ENCODE results near the gene WDR46. TPM values are rescaled to one million over a fixed set of nuclear protein-coding genes. Genes with fewer than 3 reads are reported as not detected.

The WDR46 gene
- total and polyA plus RNA-seq, 2 of the 13 experiments (the other 11 are each of a cell fraction or from before 2014, with no cell fraction given) = 47.4 to 105 TPM

DNA sequence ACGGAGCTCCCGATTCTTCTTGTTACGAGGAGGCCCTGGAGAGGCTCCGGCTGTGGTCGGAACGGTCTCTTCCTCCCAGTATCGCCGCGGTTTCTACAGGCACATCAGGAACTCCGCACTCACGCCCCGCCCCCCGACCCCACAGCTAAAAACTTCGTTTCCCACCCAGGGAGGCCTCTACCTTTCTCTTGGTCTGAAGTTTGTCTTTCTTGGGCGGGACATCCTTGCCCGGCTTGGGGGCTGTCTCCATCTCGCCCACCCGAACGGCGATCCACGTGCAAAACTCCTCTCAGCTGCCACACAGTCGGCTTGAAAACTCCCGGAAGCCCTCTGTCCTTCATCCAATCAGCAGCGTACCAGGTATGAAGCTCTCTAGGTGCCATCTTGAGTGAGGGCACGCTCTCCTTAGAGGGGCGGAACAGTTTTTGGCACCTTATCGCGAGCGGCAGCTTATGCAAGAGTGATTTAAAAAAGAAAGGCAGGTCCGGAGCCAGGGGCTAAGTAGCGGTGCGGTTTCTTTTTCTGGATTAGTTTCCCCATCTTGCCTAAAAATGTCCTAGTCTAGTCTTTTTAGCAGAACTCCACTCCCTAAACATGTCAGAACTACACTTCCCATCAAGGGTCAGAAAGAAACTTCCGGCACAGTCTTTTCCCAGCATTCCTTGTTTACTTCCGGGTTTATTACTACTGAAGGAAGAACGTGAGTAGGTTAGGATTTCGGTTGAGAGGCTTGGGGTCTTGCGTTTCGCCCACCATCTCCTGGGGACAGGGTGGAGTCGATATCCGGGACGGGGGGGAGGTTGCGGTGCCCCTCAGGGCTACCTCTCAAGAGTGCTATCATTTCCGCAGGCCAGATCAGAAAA lies at the start of gene WDR46, which contains the start of gene PFDN6 (continued):
- TF ChIP-seq, protein P1, sequence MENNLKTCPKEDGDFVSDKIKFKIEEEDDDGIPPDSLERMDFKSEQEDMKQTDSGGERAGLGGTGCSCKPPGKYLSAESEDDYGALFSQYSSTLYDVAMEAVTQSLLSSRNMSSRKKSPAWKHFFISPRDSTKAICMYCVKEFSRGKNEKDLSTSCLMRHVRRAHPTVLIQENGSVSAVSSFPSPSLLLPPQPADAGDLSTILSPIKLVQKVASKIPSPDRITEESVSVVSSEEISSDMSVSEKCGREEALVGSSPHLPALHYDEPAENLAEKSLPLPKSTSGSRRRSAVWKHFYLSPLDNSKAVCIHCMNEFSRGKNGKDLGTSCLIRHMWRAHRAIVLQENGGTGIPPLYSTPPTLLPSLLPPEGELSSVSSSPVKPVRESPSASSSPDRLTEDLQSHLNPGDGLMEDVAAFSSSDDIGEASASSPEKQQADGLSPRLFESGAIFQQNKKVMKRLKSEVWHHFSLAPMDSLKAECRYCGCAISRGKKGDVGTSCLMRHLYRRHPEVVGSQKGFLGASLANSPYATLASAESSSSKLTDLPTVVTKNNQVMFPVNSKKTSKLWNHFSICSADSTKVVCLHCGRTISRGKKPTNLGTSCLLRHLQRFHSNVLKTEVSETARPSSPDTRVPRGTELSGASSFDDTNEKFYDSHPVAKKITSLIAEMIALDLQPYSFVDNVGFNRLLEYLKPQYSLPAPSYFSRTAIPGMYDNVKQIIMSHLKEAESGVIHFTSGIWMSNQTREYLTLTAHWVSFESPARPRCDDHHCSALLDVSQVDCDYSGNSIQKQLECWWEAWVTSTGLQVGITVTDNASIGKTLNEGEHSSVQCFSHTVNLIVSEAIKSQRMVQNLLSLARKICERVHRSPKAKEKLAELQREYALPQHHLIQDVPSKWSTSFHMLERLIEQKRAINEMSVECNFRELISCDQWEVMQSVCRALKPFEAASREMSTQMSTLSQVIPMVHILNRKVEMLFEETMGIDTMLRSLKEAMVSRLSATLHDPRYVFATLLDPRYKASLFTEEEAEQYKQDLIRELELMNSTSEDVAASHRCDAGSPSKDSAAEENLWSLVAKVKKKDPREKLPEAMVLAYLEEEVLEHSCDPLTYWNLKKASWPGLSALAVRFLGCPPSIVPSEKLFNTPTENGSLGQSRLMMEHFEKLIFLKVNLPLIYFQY (CRISPR knock-in tag; IDR thresholded peaks at IDR 0.05; ENCODE audit: borderline replicate concordance) = no peak
- peak; percentile 97 for TF ChIP-seq SIN3A (IDR thresholded peaks at IDR 0.05; ENCODE audit: borderline replicate concordance, low read depth, low read length)
- TF ChIP-seq EP300 (IDR thresholded peaks at IDR 0.05; ENCODE audit: low read depth in 2 of 2, low read length in 2 of 2) = no peak; a peak in 1 of 4 replicates
- no peak for TF ChIP-seq EP300 (CRISPR knock-in tag; IDR thresholded peaks at IDR 0.05; ENCODE audit: borderline replicate concordance)
- peak; percentile 88 for TF ChIP-seq ASH2L (IDR thresholded peaks at IDR 0.05; ENCODE audit: insufficient read length, low read depth, low read length)
- no peak for TF ChIP-seq SMARCC2 (IDR thresholded peaks at IDR 0.05)
- no peak for TF ChIP-seq ZNF468 (CRISPR knock-in tag; IDR thresholded peaks at IDR 0.05)
- TF ChIP-seq, protein P2, sequence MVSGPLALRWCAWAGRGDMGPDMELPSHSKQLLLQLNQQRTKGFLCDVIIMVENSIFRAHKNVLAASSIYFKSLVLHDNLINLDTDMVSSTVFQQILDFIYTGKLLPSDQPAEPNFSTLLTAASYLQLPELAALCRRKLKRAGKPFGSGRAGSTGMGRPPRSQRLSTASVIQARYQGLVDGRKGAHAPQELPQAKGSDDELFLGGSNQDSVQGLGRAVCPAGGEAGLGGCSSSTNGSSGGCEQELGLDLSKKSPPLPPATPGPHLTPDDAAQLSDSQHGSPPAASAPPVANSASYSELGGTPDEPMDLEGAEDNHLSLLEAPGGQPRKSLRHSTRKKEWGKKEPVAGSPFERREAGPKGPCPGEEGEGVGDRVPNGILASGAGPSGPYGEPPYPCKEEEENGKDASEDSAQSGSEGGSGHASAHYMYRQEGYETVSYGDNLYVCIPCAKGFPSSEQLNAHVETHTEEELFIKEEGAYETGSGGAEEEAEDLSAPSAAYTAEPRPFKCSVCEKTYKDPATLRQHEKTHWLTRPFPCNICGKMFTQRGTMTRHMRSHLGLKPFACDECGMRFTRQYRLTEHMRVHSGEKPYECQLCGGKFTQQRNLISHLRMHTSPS (CRISPR knock-in tag; IDR thresholded peaks at IDR 0.05; ENCODE audit: low read depth) = no peak
- peak; percentile 47; the same call in 1 of the 2 replicates for TF ChIP-seq EEA1 (CRISPR knock-in tag; IDR thresholded peaks at IDR 0.05; ENCODE audit: borderline replicate concordance)
- no peak for TF ChIP-seq HES4 (CRISPR knock-in tag; IDR thresholded peaks at IDR 0.05; ENCODE audit: borderline replicate concordance)
- TF ChIP-seq ZNF788 (CRISPR knock-in tag; IDR thresholded peaks at IDR 0.05; ENCODE audit: borderline replicate concordance) = no peak
- no peak for TF ChIP-seq CEBPB (IDR thresholded peaks at IDR 0.05; ENCODE audit: borderline replicate concordance, low read depth, low read length)
- TF ChIP-seq ZBTB7A (CRISPR knock-in tag; IDR thresholded peaks at IDR 0.05) = peak; percentile 71; the same call in 1 of the 2 replicates
- TF ChIP-seq SMYD3 (CRISPR knock-in tag; IDR thresholded peaks at IDR 0.05) = no peak
- TF ChIP-seq RBFOX2 (IDR thresholded peaks at IDR 0.05; ENCODE audit: low read depth, low read length) = 0 out of 2 replicates have a peak, but pooled peaks have one; percentile 5
- TF ChIP-seq IKZF4 (CRISPR knock-in tag; IDR thresholded peaks at IDR 0.05; ENCODE audit: borderline replicate concordance, low read depth, not compliant biosample characterization) = no peak
- TF ChIP-seq, protein P3, sequence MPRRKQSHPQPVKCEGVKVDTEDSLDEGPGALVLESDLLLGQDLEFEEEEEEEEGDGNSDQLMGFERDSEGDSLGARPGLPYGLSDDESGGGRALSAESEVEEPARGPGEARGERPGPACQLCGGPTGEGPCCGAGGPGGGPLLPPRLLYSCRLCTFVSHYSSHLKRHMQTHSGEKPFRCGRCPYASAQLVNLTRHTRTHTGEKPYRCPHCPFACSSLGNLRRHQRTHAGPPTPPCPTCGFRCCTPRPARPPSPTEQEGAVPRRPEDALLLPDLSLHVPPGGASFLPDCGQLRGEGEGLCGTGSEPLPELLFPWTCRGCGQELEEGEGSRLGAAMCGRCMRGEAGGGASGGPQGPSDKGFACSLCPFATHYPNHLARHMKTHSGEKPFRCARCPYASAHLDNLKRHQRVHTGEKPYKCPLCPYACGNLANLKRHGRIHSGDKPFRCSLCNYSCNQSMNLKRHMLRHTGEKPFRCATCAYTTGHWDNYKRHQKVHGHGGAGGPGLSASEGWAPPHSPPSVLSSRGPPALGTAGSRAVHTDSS (CRISPR knock-in tag; conservative IDR thresholded peaks at IDR 0.05) = no peak
- TF ChIP-seq ZNF264 (CRISPR knock-in tag; IDR thresholded peaks at IDR 0.05) = no peak
- TF ChIP-seq GLI4 (CRISPR knock-in tag; IDR thresholded peaks at IDR 0.05; ENCODE audit: borderline replicate concordance) = no peak
- TF ChIP-seq ZNF510 (CRISPR knock-in tag; IDR thresholded peaks at IDR 0.05; ENCODE audit: low read depth) = peak; percentile 66; the same call in 1 of the 2 replicates
